HepG2 (cell line): Measurements from ENCODE around the gene LCE1C. TPM values are rescaled to one million over a fixed set of nuclear protein-coding genes. Genes with fewer than 3 reads are reported as not detected.

Experiments
- ATAC-seq: fragments of 200-7000 bp; cut with Tn5 transposase; 3 replicates; pipeline ENCODE4 v1.9.1; 2020; ENCODE audit warnings: mild to moderate bottlenecking, moderate library complexity
- Bru-seq: library from RNA; stranded (reverse); fragments of 400-500 nt; gene quantifications from one replicate; lab custom pipeline; 2021; lab: Mats Ljungman, UMichigan
- BruChase-seq, 2 experiments: library from RNA; stranded (reverse); fragments of 400-500 nt; gene quantifications; one replicate each; lab custom pipeline; 2021; lab: Mats Ljungman, UMichigan
- BruUV-seq: library from RNA; stranded (reverse); fragments of 400-500 nt; replicated peaks from 2 replicates; lab custom pipeline; 2021; lab: Mats Ljungman, UMichigan
- CTCF ChIA-PET: fragments of 300-600 bp; formaldehyde crosslinking; extraction: SDS; loops from one replicate; lab custom pipeline; 2021; ENCODE audit warnings: low total read pairs, inconsistent platforms, low intra/inter-chr PET ratio; lab: Yijun Ruan, JAX
- POLR2A ChIA-PET: fragments of 350-600 bp; sonication (Branson Sonifier 250); formaldehyde crosslinking; loops from one replicate; lab custom pipeline; 2020; ENCODE audit warnings: antibody characterized with exemption, inconsistent platforms; lab: Yijun Ruan, JAX
- DNase-seq: peaks from one replicate; pipeline ENCODE4 v3.0.0-alpha.2; 2015; ENCODE audit warnings: low spot score
- FAIRE-seq: peaks from 3 replicates; lab custom pipeline; 2011; peaks lifted over from hg19 to GRCh38; lab: Jason Lieb, UNC
- H2AFZ ChIP-seq: one replicate; pipeline ENCODE4 v1.6.1; 2011; ENCODE audit warnings: low read length, inconsistent platforms
- H3K27ac ChIP-seq: fragments of 300-600 bp; 3 replicates; pipeline ENCODE4 v1.8.0; 2011; ENCODE audit warnings: mixed run types, mild to moderate bottlenecking, mixed read lengths, low read length, inconsistent platforms; ENCODE audit not compliant: insufficient read depth; ENCODE audit errors: extremely low read length
- H3K27me3 ChIP-seq, 2 experiments: fragments of 200-600 bp in 1 of 2; 2 replicates in 1 of 2; 3 replicates in 1 of 2; pipeline versions ENCODE4 v1.6.0 to v1.8.0; 2011; ENCODE audit warnings: low read length in 2 of 2, mild to moderate bottlenecking in 2 of 2, moderate library complexity in 2 of 2, inconsistent platforms in 1 of 2; ENCODE audit not compliant: insufficient read depth in 2 of 2, control insufficient read depth in 1 of 2
- H3K36me3 ChIP-seq, 2 experiments: fragments of 200-600 bp in 1 of 2; replicated peaks in 1 of 2; 2 replicates in 1 of 2; 3 replicates in 1 of 2; pipeline versions ENCODE4 v1.5.1 to v1.8.0; 2011; ENCODE audit warnings: low read length in 2 of 2, inconsistent platforms in 1 of 2; ENCODE audit not compliant: insufficient read depth in 2 of 2, control insufficient read depth in 1 of 2
- H3K4me1 ChIP-seq: 2 replicates; pipeline ENCODE4 v1.5.1; 2012; ENCODE audit warnings: low read length, inconsistent platforms; ENCODE audit not compliant: insufficient read depth
- H3K4me2 ChIP-seq: 2 replicates; pipeline ENCODE4 v1.6.0; 2011; ENCODE audit warnings: low read depth, low read length, inconsistent platforms
- H3K4me3 ChIP-seq, 3 experiments: fragments of 200-600 bp in 1 of 3; sonication (generic), shearing (Covaris generic) in 1 of 3; replicated peaks in 1 of 3; 2 replicates each; pipeline ENCODE4 v1.5.1; 2011 to 2016; ENCODE audit warnings: low read length in 3 of 3, inconsistent platforms in 2 of 3, low read depth in 2 of 3, mild to moderate bottlenecking in 2 of 3, control low read depth in 1 of 3, mixed read lengths in 1 of 3; ENCODE audit not compliant: insufficient read depth in 1 of 3
- H3K79me2 ChIP-seq: one replicate; pipeline ENCODE4 v1.6.1; 2011; ENCODE audit warnings: low read length, inconsistent platforms; ENCODE audit not compliant: insufficient read depth
- H3K9ac ChIP-seq: 2 replicates; pipeline ENCODE4 v1.6.0; 2011; ENCODE audit warnings: mild to moderate bottlenecking, low read depth, low read length, inconsistent platforms; ENCODE audit not compliant: insufficient read depth
- H3K9me3 ChIP-seq: 2 replicates; pipeline ENCODE4 v1.5.1; 2012; ENCODE audit warnings: mild to moderate bottlenecking, low read length
- H4K20me1 ChIP-seq: 2 replicates; pipeline ENCODE4 v1.6.0; 2011; ENCODE audit warnings: inconsistent platforms, mild to moderate bottlenecking, low read length, moderate library complexity; ENCODE audit not compliant: insufficient read depth
- BCL6 ChIP-seq: IDR thresholded peaks from 2 replicates; pipeline ENCODE4 v1.6.1; 2016; ENCODE audit warnings: missing genetic modification reagents, missing compliant biosample characterization
- GATA4 ChIP-seq: sonication (generic); IDR thresholded peaks from 2 replicates; pipeline ENCODE4 v1.6.1; 2016; ENCODE audit warnings: antibody characterized with exemption, low read depth, borderline replicate concordance
- KLF12 ChIP-seq: sonication (generic); formaldehyde crosslinking; IDR thresholded peaks from 2 replicates; pipeline ENCODE4 v1.4.0; 2020; ENCODE audit warnings: missing genetic modification reagents, borderline replicate concordance
- MTF1 ChIP-seq: sonication (generic); formaldehyde crosslinking; IDR thresholded peaks from 2 replicates; pipeline ENCODE4 v1.5.0; 2020; ENCODE audit warnings: missing genetic modification reagents
- NFIB ChIP-seq: sonication (generic); formaldehyde crosslinking; IDR thresholded peaks from 2 replicates; pipeline ENCODE4 v1.9.0; 2021; ENCODE audit warnings: missing genetic modification reagents, mild to moderate bottlenecking, borderline replicate concordance
- PLRG1 ChIP-seq: fragments of 450-650 bp; conservative IDR thresholded peaks from 2 replicates; pipeline ENCODE4 v1.6.1; 2016
- SAP130 ChIP-seq: IDR thresholded peaks from 2 replicates; pipeline ENCODE4 v1.6.1; 2016; ENCODE audit warnings: low read depth
- SP140L ChIP-seq: sonication (generic); formaldehyde crosslinking; IDR thresholded peaks from 2 replicates; pipeline ENCODE4 v1.4.0; 2020; ENCODE audit warnings: missing genetic modification reagents, borderline replicate concordance
- ZBTB21 ChIP-seq: sonication (generic); formaldehyde crosslinking; IDR thresholded peaks from 2 replicates; pipeline ENCODE4 v1.4.0; 2020; ENCODE audit warnings: missing genetic modification reagents
- ZNF451 ChIP-seq: sonication (generic); formaldehyde crosslinking; IDR thresholded peaks from 2 replicates; pipeline ENCODE4 v1.5.0; 2020; ENCODE audit warnings: mild to moderate bottlenecking, missing genetic modification reagents
- ZNF547 ChIP-seq: sonication (generic); formaldehyde crosslinking; IDR thresholded peaks from 2 replicates; pipeline ENCODE4 v1.5.1; 2020; ENCODE audit warnings: mild to moderate bottlenecking, missing genetic modification reagents
- ZNF768 ChIP-seq: sonication (generic); formaldehyde crosslinking; IDR thresholded peaks from 2 replicates; pipeline ENCODE4 v1.4.0; 2020; ENCODE audit warnings: missing genetic modification reagents
- ZNF879 ChIP-seq: sonication (generic); formaldehyde crosslinking; IDR thresholded peaks from 2 replicates; pipeline ENCODE4 v1.8.1; 2023; ENCODE audit warnings: missing genetic modification reagents
- WGBS: methylation state at CpG from one replicate; pipeline ENCODE4 v1.1.6; 2017; ENCODE audit warnings: low lambda C conversion rate; 5-methylcytosine and 5-hydroxymethylcytosine counted together
- in situ Hi-C: cut with HindIII; loops from 2 replicates; pipeline ENCODE4 v1.10.0; 2017; ENCODE audit warnings: low pct_unique_long_range_greater_than_20kb; ENCODE audit not compliant: extremely low pct_ligation_motif_present
- intact Hi-C: fragments of 100-400 bp; cut with micrococcal nuclease; formaldehyde crosslinking; loops from one replicate; pipeline ENCODE4 v1.10.0; 2022; ENCODE audit not compliant: unreplicated experiment
- long read RNA-seq, 2 experiments: library from RNA in 1 of 2; library from polyadenylated mRNA in 1 of 2; stranded (forward) in 1 of 2; unstranded in 1 of 2; transcript quantifications; one replicate each; pipeline ENCODE4 v2.0.0, GENCODE V29; 2019 to 2022
- polyA minus RNA-seq, 3 experiments: library from RNA; depleted of rRNA, polyadenylated mRNA; stranded (reverse); fragments of >200 nt; gene quantifications; 2 replicates each; pipeline ENCODE4 v1.2.3, GENCODE V29; 2011; ENCODE audit warnings: low replicate concordance in 1 of 3
- polyA plus RNA-seq, 8 experiments: library from polyadenylated mRNA; depleted of rRNA in 3 of 8; stranded (reverse) in 7 of 8; unstranded in 1 of 8; fragments of >200 nt; fragmentation: Illumina TruSeq in 4 of 8; extraction: Trizol in 4 of 8; gene quantifications; 2 replicates each; pipeline versions ENCODE4 v1.2.1 to v1.2.3, GENCODE V29; 2011 to 2016; ENCODE audit warnings: low read depth in 4 of 8, missing spikeins in 1 of 8, mixed read lengths in 1 of 8; ENCODE audit not compliant: insufficient read depth in 1 of 8
- total RNA-seq, 5 experiments: library from RNA; depleted of rRNA; stranded (reverse); fragments of >200 nt; fragmentation: Illumina TruSeq; extraction: Trizol; gene quantifications; 2 replicates each; pipeline ENCODE4 v1.2.3, GENCODE V29; 2016; ENCODE audit warnings: low read depth in 1 of 5

LCE1C gene
- total RNA-seq (2016; rRNA removed; fragmentation: Illumina TruSeq; extraction: Trizol) (not detected in 2 replicates), polyA plus RNA-seq (2011; rRNA removed) (not detected in 2 replicates), polyA minus RNA-seq (2011; rRNA and poly(A)+ RNA removed; ENCODE audit: low replicate concordance) (not detected in 2 replicates), Bru-seq, nascent RNA (not detected), BruChase-seq, experiment 1, labeled RNA remaining after a 6-hour chase (not detected), BruChase-seq, experiment 2, labeled RNA remaining after a 2-hour chase (not detected)
- total RNA-seq (2016; cell fraction: cytosol; rRNA removed; fragmentation: Illumina TruSeq; extraction: Trizol; ENCODE audit: low read depth) = not detected in 2 replicates
- not detected in 2 replicates for total RNA-seq (2016; cell fraction: insoluble cytoplasmic fraction; rRNA removed; fragmentation: Illumina TruSeq; extraction: Trizol)
- total RNA-seq (2016; cell fraction: membrane; rRNA removed; fragmentation: Illumina TruSeq; extraction: Trizol) = not detected in 2 replicates
- total RNA-seq (2016; cell fraction: nucleus; rRNA removed; fragmentation: Illumina TruSeq; extraction: Trizol) = not detected in 2 replicates
- not detected in 2 replicates for polyA plus RNA-seq (2011; cell fraction: cytosol; rRNA removed)
- polyA plus RNA-seq (2011; cell fraction: nucleus; rRNA removed) = not detected in 2 replicates
- polyA plus RNA-seq (2012) = not detected in 2 replicates
- not detected in 2 replicates for polyA plus RNA-seq (2016; cell fraction: cytosol; fragmentation: Illumina TruSeq; extraction: Trizol; ENCODE audit: low read depth)
- not detected in 2 replicates for polyA plus RNA-seq (2016; cell fraction: insoluble cytoplasmic fraction; fragmentation: Illumina TruSeq; extraction: Trizol; ENCODE audit: low read depth)
- not detected in 2 replicates for polyA plus RNA-seq (2016; cell fraction: membrane; fragmentation: Illumina TruSeq; extraction: Trizol; ENCODE audit: low read depth)
- not detected in 2 replicates for polyA plus RNA-seq (2016; cell fraction: nucleus; fragmentation: Illumina TruSeq; extraction: Trizol; ENCODE audit: insufficient read depth, low read depth)
- not detected in 2 replicates for polyA minus RNA-seq (2011; cell fraction: cytosol; rRNA and poly(A)+ RNA removed)
- polyA minus RNA-seq (2011; cell fraction: nucleus; rRNA and poly(A)+ RNA removed) = not detected in 2 replicates
- long read RNA-seq, experiment 1 = 0 reads
- long read RNA-seq, experiment 2 = 0 reads

- CTCF ChIA-PET = no interaction called here
- Histone ChIP-seq H3K36me3 (no peaks in the 10 kb centered on the region), H3K9ac (no peak within 1 kb of the TSS), H3K4me2 (no peak within 1 kb of the TSS), H3K79me2 (no peaks in the 10 kb centered on the region), H3K4me3 (no peak within 1 kb of the TSS), H4K20me1 (no peaks in the 10 kb centered on the region), H3K9me3 (no peaks in the 10 kb centered on the region), H3K27me3 (no peaks in the 10 kb centered on the region; a peak in 1 of 5 replicates), H3K4me1 (no peaks in the 10 kb centered on the region), H2AFZ (no peak within 1 kb of the TSS), H3K27ac (no peak within 1 kb of the TSS)
- 0% methylated on average over 3 of the region's 3 CpGs for WGBS
- no TSS peak for BruUV-seq
- FAIRE-seq (no peak), DNase-seq (no peak), ATAC-seq (no peak)
- intact Hi-C loops = no loop called here
- TF ChIP-seq MTF1 (CRISPR knock-in tag) (no peak), ZNF451 (no peak), KLF12 (CRISPR knock-in tag) (no peak), SP140L (CRISPR knock-in tag) (no peak), PLRG1 (no peak), NFIB (CRISPR knock-in tag) (no peak), ZNF768 (CRISPR knock-in tag) (no peak), ZNF547 (CRISPR knock-in tag) (no peak), BCL6 (no peak), ZNF879 (CRISPR knock-in tag) (no peak), ZBTB21 (CRISPR knock-in tag) (no peak), SAP130 (CRISPR knock-in tag) (no peak), GATA4 (no peak)
- POLR2A ChIA-PET = no interaction called here
- in situ Hi-C loops = no loop called here
Observed at GRCh38 chr1:152806576-152806975, at the start of gene LCE1C. LCE1C (minus strand) TSS chr1:152806651; CDS start chr1:152805478, 1,173 bp downstream.
